H9 (cell line): ENCODE measurements around the gene NCOA6. TPM values are rescaled to one million over a fixed set of nuclear protein-coding genes. Genes with fewer than 3 reads are reported as not detected.

Source experiments
- DNase-seq: peaks from one replicate; pipeline ENCODE4 v3.0.0-alpha.2; 2017
- H2AFZ ChIP-seq: one replicate; pipeline ENCODE4 v1.6.1; 2013; ENCODE audit warnings: mild to moderate bottlenecking, low read length, control low read depth, moderate library complexity
- H2AK5ac ChIP-seq: 2 replicates; pipeline ENCODE4 v1.6.1; 2013; ENCODE audit warnings: low read length, control low read depth, mixed read lengths; ENCODE audit not compliant: insufficient read length
- H2BK120ac ChIP-seq: one replicate; pipeline ENCODE4 v1.6.1; 2013; ENCODE audit warnings: low read depth, mild to moderate bottlenecking, low read length, control low read depth, inconsistent platforms; ENCODE audit not compliant: poor library complexity, severe bottlenecking
- H2BK12ac ChIP-seq: 2 replicates; pipeline ENCODE4 v1.6.1; 2013; ENCODE audit warnings: low read length, control low read depth, mixed read lengths, low read depth; ENCODE audit not compliant: insufficient read length
- H2BK15ac ChIP-seq: 2 replicates; pipeline ENCODE4 v1.6.1; 2013; ENCODE audit warnings: low read depth, low read length, control low read depth
- H2BK20ac ChIP-seq: one replicate; pipeline ENCODE4 v1.6.1; 2013; ENCODE audit warnings: low read depth, mild to moderate bottlenecking, low read length, control low read depth, inconsistent platforms; ENCODE audit not compliant: poor library complexity, severe bottlenecking
- H2BK5ac ChIP-seq: 2 replicates; pipeline ENCODE4 v1.6.1; 2013; ENCODE audit warnings: low read length, control low read depth, mixed read lengths; ENCODE audit not compliant: insufficient read length
- H3K14ac ChIP-seq: 2 replicates; pipeline ENCODE4 v1.6.1; 2013; ENCODE audit warnings: low read length, control low read depth; ENCODE audit not compliant: insufficient read depth
- H3K18ac ChIP-seq: 2 replicates; pipeline ENCODE4 v1.6.1; 2013; ENCODE audit warnings: low read depth, mild to moderate bottlenecking, mixed read lengths, low read length, control low read depth; ENCODE audit not compliant: insufficient read length
- H3K23ac ChIP-seq: 2 replicates; pipeline ENCODE4 v1.6.1; 2013; ENCODE audit warnings: low read length, control low read depth, mixed read lengths, low read depth; ENCODE audit not compliant: insufficient read length
- H3K23me2 ChIP-seq: 2 replicates; pipeline ENCODE4 v1.6.1; 2013; ENCODE audit warnings: low read depth, mild to moderate bottlenecking, mixed read lengths, low read length, control low read depth; ENCODE audit not compliant: insufficient read length, poor library complexity, severe bottlenecking
- H3K27ac ChIP-seq: 2 replicates; pipeline ENCODE4 v1.5.1; 2013; ENCODE audit warnings: low read length, control low read depth, mixed read lengths, low read depth; ENCODE audit not compliant: insufficient read length
- H3K27me3 ChIP-seq: 2 replicates; pipeline ENCODE4 v1.6.1; 2013; ENCODE audit warnings: low read length, control low read depth, inconsistent platforms; ENCODE audit not compliant: insufficient read depth
- H3K4ac ChIP-seq: 2 replicates; pipeline ENCODE4 v1.6.1; 2013; ENCODE audit warnings: low read depth, mild to moderate bottlenecking, control low read depth, inconsistent platforms, low read length, moderate library complexity
- H3K4me1 ChIP-seq: 2 replicates; pipeline ENCODE4 v1.6.1; 2013; ENCODE audit warnings: low read length, control low read depth, inconsistent platforms; ENCODE audit not compliant: insufficient read depth
- H3K4me2 ChIP-seq: 2 replicates; pipeline ENCODE4 v1.6.1; 2013; ENCODE audit warnings: low read length, control low read depth, mixed read lengths; ENCODE audit not compliant: insufficient read length, insufficient read depth
- H3K56ac ChIP-seq: 2 replicates; pipeline ENCODE4 v1.6.1; 2013; ENCODE audit warnings: low read depth, mild to moderate bottlenecking, mixed read lengths, low read length, control low read depth; ENCODE audit not compliant: insufficient read length
- H3K79me1 ChIP-seq: 2 replicates; pipeline ENCODE4 v1.6.1; 2013; ENCODE audit warnings: low read depth, mild to moderate bottlenecking, moderate library complexity, low read length, control low read depth, inconsistent platforms; ENCODE audit not compliant: insufficient read depth, poor library complexity, severe bottlenecking
- H3K79me2 ChIP-seq: 2 replicates; pipeline ENCODE4 v1.6.1; 2013; ENCODE audit warnings: low read length, control low read depth, inconsistent platforms; ENCODE audit not compliant: insufficient read depth
- H3K9ac ChIP-seq: 2 replicates; pipeline ENCODE4 v1.6.1; 2013; ENCODE audit warnings: low read length, control low read depth, mixed read lengths; ENCODE audit not compliant: insufficient read length; ENCODE audit errors: extremely low read depth
- H3K9me3 ChIP-seq: one replicate; pipeline ENCODE4 v1.6.1; 2013; ENCODE audit warnings: low read depth, low read length, inconsistent platforms; ENCODE audit not compliant: control insufficient read depth
- H3T11ph ChIP-seq: one replicate; pipeline ENCODE4 v1.6.1; 2013; ENCODE audit warnings: mild to moderate bottlenecking, low read length, control low read depth, inconsistent platforms
- H4K20me1 ChIP-seq: one replicate; pipeline ENCODE4 v1.6.1; 2013; ENCODE audit not compliant: control insufficient read depth, insufficient read length, insufficient read depth
- H4K5ac ChIP-seq: 2 replicates; pipeline ENCODE4 v1.6.1; 2013; ENCODE audit warnings: low read depth, mild to moderate bottlenecking, mixed read lengths, low read length, control low read depth; ENCODE audit not compliant: insufficient read length
- H4K8ac ChIP-seq: replicated peaks from 2 replicates; pipeline ENCODE4 v1.6.1; 2013; ENCODE audit warnings: low read length, control low read depth, mixed read lengths, low read depth; ENCODE audit not compliant: insufficient read length
- H4K91ac ChIP-seq: 2 replicates; pipeline ENCODE4 v1.6.1; 2013; ENCODE audit warnings: low read depth, mild to moderate bottlenecking, moderate library complexity, mixed read lengths, low read length, control low read depth; ENCODE audit not compliant: insufficient read length
- H3K27ac Mint-ChIP-seq, 3 experiments: 2 replicates in 2 of 3; 3 replicates in 1 of 3; pipeline ENCODE4 v1.8.0; 2020 to 2021; ENCODE audit warnings: mixed read lengths in 3 of 3, mild to moderate bottlenecking in 1 of 3, moderate library complexity in 1 of 3
- H3K27me3 Mint-ChIP-seq: 2 replicates; pipeline ENCODE4 v1.8.0; 2021; ENCODE audit warnings: low read depth, mild to moderate bottlenecking, moderate library complexity, mixed read lengths
- H3K36me3 Mint-ChIP-seq, 3 experiments: 2 replicates in 2 of 3; 3 replicates in 1 of 3; pipeline ENCODE4 v1.8.0; 2020 to 2021; ENCODE audit warnings: low read depth in 3 of 3, mixed read lengths in 3 of 3; ENCODE audit not compliant: insufficient read depth in 1 of 3
- H3K4me1 Mint-ChIP-seq, 2 experiments: 2 replicates each; pipeline ENCODE4 v1.8.0; 2020; ENCODE audit warnings: mixed read lengths in 2 of 2
- H3K4me3 Mint-ChIP-seq, 2 experiments: 2 replicates in 1 of 2; 3 replicates in 1 of 2; pipeline ENCODE4 v1.8.0; 2020 to 2021; ENCODE audit warnings: mild to moderate bottlenecking in 2 of 2, mixed read lengths in 2 of 2, moderate library complexity in 1 of 2
- H3K9me3 Mint-ChIP-seq, 2 experiments: 2 replicates in 1 of 2; 3 replicates in 1 of 2; pipeline ENCODE4 v1.8.0; 2020; ENCODE audit warnings: mild to moderate bottlenecking in 2 of 2, mixed read lengths in 2 of 2, moderate library complexity in 1 of 2
- WGBS: extraction: QIAGEN DNeasy Blood & Tissue Kit; methylation state at CpG from one replicate; pipeline ENCODE4 v1.1.7; 2013; ENCODE audit warnings: missing lambda C conversion rate, low lambda C conversion rate, mixed read lengths; ENCODE audit not compliant: insufficient read length; ENCODE audit errors: extremely low coverage; 5-methylcytosine and 5-hydroxymethylcytosine counted together
- total RNA-seq: library from RNA; stranded (reverse); gene quantifications from 2 replicates; pipeline ENCODE4 v1.2.1, GENCODE V29; 2021
- TF ChIP-seq, protein P1 (sequence below): fragments of 200-600 bp; sonication (generic); conservative IDR thresholded peaks from 3 replicates; pipeline ENCODE4 v1.8.0; 2021; ENCODE audit warnings: antibody characterized with exemption, mild to moderate bottlenecking

Gene NCOA6
- total RNA-seq, 1 experiment from 2014 or later = 23.9 TPM

DNA sequence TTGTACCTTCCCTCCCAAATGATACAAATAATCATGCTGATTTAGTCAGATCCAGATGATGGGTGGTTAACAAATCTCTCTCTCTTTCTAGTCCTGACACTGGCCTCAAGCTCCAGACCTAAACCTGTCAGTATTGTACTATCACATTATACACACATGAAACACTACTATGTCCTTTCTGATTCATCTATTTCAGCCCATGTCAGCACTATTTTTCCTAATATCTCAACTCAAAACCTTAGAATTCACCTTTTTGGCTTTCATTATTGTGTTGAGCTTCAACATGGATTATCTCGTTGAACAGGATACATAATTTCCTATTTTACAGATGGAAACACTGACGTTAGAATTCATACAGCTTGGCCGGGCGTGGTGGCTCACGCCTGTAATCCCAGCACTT is 152.0 kb downstream of the NCOA6 start:
- Histone ChIP-seq H2BK5ac (no peak overlapping the region), H3K9ac (no peak overlapping the region), H4K20me1 (no peaks in the 10 kb centered on the region), H3K9me3 (no peaks in the 10 kb centered on the region), H2BK12ac (no peak overlapping the region), H3K4me1 (no peaks in the 10 kb centered on the region; the same call in 1 of the 2 replicates), H4K91ac (no peak overlapping the region), H3K14ac (no peak overlapping the region), H4K8ac (no peak overlapping the region), H2BK15ac (no peak overlapping the region), H3K27ac (no peak overlapping the region), H2AK5ac (no peak overlapping the region), H2BK120ac (no peak overlapping the region), H3K79me1 (peaks cover 5% of the 10 kb centered on the region), H3K4me2 (no peak overlapping the region), H3K23me2 (peaks cover 4% of the 10 kb centered on the region), H2AFZ (no peak overlapping the region), H4K5ac (no peak overlapping the region), H3T11ph (no peak overlapping the region), H2BK20ac (no peak overlapping the region), H3K18ac (no peak overlapping the region), H3K4ac (no peak overlapping the region), H3K23ac (no peak overlapping the region), H3K79me2 (peaks cover 5% of the 10 kb centered on the region; the same call in 1 of the 2 replicates), H3K27me3 (no peaks in the 10 kb centered on the region), H3K56ac (no peak overlapping the region)
- Mint-ChIP-seq H3K4me3 (no peak overlapping the region), H3K4me1 (peaks cover 8 to 9% of the 10 kb centered on the region in 2 experiments), H3K36me3 (peaks cover 0 to 4% (median 2%) of the 10 kb centered on the region in 3 experiments; a peak in 3 of 7 replicates), H3K27ac (no peak overlapping the region), H3K9me3 (no peaks in the 10 kb centered on the region), H3K27me3 (no peaks in the 10 kb centered on the region; the same call in 1 of the 2 replicates)
- WGBS = no CpG with 5 or more reads among the region's 5 CpGs
- no peak for DNase-seq
- TF ChIP-seq, protein P1, sequence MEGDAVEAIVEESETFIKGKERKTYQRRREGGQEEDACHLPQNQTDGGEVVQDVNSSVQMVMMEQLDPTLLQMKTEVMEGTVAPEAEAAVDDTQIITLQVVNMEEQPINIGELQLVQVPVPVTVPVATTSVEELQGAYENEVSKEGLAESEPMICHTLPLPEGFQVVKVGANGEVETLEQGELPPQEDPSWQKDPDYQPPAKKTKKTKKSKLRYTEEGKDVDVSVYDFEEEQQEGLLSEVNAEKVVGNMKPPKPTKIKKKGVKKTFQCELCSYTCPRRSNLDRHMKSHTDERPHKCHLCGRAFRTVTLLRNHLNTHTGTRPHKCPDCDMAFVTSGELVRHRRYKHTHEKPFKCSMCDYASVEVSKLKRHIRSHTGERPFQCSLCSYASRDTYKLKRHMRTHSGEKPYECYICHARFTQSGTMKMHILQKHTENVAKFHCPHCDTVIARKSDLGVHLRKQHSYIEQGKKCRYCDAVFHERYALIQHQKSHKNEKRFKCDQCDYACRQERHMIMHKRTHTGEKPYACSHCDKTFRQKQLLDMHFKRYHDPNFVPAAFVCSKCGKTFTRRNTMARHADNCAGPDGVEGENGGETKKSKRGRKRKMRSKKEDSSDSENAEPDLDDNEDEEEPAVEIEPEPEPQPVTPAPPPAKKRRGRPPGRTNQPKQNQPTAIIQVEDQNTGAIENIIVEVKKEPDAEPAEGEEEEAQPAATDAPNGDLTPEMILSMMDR = no peak
